Activated CD8-positive, alpha-beta memory T cell treated with anti-CD3 and anti-CD28 coated beads for 1 hour (primary cell): ENCODE measurements around the gene CCHCR1.
"Not testable (repeated sequence)": the region's sequence is repeated elsewhere in the genome, so short reads cannot be mapped to it uniquely, and the experiment has no call there.

Source experiments
- DNase-seq, 2 donors: peaks; one replicate each; pipeline ENCODE4 v3.0.0-alpha.2; 2020; ENCODE audit warnings: low read depth in 1 of 2; ENCODE audit errors: extremely low read depth in 1 of 2

CCHCR1 gene

DNA sequence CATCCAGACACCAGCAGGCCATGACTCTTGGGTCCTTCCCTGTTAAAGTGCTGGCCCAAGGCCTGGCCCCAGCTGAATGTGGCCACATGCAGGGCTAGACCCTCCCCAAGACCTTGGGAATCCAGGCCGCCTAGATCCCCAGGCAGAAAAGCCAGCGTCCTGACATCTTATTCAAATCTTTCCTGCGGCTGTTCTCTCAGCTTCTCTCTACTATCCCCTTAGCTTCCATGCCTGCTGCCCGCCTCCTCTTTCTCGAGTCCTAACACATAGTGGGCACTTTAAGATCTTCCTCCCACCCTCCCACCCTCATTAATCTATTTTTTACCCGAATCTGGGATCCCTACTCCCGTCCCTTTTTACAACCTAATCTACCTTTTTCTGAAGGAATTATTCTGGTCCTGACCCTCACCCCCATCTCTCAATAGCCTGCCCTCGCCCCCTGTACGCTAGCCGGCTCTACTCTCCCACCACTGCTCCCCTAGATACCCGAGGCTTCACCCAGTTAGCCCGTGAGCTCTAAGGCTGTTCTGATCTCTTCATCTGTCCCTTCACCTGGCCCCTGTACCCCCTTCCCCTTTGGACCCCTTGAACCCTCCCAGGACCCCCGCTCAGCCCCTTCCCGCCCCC, at the start of gene CCHCR1:
Gene CCHCR1 (minus strand): TSS at position 290 of the 627 bp plus-strand sequence. CDS start 202 bp downstream, at position 88.
- DNase-seq, result no peak

DNA sequence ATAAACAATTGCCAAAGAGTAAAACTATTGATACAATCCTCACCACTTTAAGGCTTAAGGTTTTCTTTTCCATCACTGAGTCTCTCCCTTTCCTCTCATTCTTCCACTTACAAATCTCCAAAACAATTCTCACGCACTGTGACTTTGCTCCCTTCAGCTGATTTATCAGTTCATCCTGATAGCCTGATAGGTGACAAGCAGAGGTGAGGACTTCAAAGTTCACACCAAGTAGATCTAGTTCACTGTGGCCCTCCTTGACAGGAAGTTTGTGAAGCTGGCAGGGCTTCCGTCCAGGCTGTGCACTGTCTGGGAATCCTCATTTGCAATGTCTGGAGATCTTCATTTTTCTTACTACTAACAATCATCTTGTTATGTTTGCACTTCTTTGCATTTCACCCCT, 48.0 kb upstream of the CCHCR1 start:
- no peak for DNase-seq

DNA sequence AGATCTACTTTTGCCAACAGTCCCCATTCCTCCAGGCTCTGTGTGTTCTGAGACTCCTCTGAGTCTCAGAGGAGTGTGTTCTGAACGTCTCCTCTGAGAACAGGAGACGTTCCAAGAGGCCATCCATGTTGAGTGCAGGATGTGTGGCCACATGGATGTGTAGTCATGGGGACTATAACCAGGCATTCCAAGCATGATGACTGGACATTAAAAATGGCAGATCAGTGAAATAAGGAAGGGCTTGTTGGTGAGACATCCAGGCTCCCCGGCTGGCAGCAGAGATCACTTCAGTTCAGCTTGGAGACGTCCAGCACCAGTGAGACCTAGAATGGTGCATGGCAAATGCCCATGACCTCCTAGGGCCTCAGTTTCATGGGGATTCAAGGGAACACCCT, 47.1 kb upstream of the CCHCR1 start:
- no peak for DNase-seq

DNA sequence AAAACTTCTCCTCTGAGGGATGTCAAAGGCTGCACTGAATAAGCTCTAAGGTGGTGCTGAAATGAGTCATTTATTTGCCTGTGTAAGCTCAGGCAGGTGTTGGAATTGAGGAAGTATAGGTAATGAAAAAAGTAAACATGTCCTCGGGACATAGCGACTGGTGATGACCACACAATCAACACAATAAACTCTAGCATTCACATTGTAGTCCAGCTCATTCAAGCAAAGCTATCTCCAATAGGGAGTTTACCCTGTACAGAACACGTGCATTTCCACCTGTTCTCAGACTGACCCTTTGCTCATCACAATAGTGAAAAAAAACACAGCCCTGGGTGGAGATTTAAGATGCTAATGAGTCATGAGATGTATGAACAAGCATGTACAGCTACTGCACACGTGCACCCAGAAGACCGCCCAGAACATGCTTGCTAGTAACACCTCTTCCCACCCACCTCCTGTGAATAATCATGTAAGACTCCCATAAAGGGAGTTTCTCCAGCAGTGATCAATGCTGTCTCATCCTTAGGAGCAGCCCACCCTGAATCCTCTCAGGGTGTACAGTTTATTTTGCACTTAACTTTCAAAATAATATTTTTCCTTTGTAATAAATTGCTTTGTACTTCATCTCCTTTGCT, 45.9 kb upstream of the CCHCR1 start:
- no peak for DNase-seq

GRCh38 chr6:31202259-31203166, 44.9 kb upstream of the CCHCR1 start:
- DNase-seq, result no peak

DNA sequence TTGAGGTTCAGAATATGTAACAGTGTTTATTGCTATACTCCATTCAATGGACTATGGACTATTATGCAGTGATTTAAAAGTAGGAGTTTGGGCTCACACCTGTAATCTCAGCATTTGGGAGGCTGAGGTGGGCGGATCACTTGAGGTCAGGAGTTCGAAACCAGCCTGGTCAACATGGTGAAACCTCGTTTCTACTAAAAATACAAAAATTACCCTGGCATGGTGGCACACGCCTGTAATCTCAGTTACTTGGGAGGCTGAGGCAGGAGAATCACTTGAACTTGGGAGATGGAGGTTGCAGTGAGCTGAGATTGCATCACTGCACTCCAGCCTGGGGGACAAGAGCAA, 41.5 kb upstream of the CCHCR1 start:
- not testable (repeated sequence) for DNase-seq

DNA sequence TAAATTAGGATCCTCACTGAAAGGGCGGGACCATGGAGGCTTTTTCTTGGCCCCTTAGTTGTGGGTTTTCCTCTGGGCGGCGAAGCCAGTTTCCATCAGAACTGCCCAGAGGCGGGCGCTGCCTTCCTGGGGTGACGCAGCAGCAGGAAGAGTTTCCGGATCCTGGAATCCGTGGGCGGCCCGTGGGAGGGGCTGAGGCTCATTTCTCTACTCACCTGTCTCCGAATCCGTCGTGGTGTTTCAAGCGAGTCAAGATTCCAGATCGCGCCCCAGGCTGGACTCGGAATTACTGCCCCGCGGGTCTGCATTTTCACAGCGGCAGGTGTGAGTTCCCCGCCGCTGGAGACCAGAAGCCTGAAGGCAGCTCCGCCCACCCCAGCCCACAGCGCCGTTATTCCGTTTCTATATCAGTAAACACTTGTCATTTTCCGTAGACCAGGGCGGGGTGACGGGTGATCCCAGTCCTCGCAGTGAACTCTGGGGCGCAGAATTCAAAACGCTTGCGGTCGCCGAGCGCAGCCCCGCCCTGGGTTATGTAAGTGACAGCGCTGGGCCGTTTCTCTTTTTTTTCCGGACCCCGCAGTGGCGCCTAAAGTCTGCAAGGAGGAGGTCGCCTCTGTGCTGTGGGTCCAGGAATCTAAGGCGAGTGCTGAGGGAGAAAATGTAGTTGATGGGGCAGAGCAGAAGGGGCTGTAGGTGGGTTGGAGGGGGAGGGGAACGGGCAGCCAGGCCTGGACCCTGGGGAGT, 40.1 kb upstream of the CCHCR1 start:
- peak; percentile 88 to 94 for DNase-seq

GRCh38 chr6:31196251-31197022, 38.8 kb upstream of the CCHCR1 start:
- DNase-seq, result not testable (repeated sequence)

- DNase-seq, result not testable (repeated sequence)
These were observed 37.8 kb upstream of the CCHCR1 start for GRCh38 chr6:31195308-31195979.

GRCh38 chr6:31194061-31194834, 36.6 kb upstream of the CCHCR1 start:
- no peak for DNase-seq

DNA sequence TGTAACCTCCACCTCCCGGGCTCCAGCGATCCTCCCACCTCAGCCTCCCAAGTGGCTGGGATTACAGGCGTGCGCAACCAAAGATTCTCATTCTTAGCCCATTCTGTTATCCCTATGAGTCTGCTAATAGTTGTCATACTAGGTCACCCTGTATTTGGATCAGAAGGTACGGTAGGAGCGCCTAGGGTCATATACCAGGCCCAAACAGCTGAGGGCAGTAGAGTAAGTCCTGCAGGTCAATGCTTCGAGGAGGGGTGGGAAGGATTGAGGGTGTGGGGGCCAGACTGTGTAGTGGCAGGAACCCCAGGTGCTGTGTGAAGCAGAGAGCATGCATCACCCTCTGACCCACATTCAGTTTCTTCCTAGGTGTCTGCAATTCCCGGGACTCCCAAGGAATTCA, 35.6 kb upstream of the CCHCR1 start:
- DNase-seq, result no peak

DNA sequence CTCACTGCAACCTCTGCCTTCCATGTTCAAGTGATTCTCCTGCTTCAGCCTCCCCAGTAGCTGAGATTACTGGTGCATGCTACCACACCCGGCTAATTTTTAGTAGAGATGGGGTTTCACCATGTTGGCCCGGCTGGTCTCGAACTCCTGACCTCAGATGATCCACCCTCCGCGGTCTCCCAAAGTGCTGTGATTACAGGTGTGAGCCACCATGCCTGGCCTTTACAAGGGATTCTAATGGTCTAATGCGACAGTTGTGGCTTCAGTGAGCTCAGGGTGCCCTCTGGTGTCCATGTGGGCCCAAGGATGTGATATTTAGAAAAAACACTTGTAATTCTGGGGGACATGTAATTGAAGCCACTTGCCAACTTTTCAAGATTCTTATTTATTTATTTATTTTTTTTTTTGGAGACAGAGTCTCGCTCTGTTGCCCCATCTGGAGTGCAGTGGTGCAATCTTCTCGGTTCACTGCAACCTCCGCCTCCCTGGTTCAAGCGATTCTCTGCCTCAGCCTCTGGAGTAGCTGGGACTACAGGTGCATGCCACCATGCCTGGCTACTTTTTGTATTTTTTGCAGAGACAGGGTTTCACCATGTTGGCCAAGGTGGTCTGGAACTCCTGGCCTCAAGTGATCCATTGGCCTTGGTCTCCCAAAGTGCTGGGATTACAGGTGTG, 35.0 kb upstream of the CCHCR1 start:
- not testable (repeated sequence) for DNase-seq

DNA sequence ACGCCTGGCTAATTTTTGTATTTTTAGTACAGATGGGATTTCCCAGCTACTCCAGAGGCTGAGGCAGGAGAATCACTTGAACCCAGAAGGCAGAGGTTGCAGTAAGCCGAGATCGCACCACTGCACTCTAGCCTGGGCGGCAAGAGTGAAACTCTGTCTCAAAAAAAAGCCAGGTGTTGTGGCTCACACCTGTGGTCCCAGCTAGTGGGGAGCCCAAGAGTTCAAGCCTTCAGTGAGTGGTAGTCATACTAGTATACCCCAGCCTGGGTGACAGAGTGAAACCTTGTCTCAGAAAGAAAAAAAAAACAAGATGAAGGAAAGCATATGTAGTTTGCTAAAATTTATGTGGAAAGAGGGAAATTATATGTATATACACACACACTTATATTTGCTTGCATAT, 32.9 kb upstream of the CCHCR1 start:
- no peak for DNase-seq

DNA sequence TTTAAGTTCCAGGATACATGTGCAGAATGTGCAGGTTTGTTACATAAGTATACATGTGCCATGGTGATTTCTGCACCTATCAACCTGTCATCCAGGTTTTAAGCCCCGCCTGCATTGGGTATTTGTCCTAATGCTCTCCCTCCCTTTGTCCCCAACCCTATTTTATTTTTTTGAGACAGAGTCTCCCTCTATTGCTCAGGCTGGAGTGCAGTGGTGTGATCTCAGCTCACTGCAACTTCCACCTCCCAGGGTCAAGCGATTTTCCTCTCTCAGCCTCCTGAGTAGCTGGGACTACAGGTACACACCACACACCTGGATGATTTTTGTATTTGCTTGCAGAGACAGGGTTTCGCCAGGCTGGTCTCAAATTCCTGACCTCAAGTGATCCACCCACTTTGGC, 31.6 kb upstream of the CCHCR1 start:
- DNase-seq, result not testable (repeated sequence)

DNA sequence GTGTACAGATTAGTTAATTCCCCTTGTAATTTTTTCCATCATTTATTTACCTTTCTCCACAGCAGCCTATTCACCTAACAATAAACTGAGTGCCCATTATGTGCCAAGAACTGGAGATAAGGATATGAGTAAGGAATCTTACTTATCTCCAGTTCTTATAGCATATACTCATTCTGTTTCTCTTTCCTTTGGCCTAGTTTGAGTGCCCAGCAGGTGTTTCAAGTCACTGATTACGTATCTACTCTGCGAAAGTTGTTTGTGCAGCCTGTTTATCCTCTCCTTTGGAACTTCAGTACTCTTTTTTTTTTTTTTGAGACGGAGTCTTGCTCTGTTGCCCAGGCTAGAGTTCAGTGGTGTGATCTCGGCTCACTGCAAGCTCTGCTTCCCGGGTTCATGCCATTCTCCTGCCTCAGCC, 30.2 kb upstream of the CCHCR1 start:
- no peak for DNase-seq

DNA sequence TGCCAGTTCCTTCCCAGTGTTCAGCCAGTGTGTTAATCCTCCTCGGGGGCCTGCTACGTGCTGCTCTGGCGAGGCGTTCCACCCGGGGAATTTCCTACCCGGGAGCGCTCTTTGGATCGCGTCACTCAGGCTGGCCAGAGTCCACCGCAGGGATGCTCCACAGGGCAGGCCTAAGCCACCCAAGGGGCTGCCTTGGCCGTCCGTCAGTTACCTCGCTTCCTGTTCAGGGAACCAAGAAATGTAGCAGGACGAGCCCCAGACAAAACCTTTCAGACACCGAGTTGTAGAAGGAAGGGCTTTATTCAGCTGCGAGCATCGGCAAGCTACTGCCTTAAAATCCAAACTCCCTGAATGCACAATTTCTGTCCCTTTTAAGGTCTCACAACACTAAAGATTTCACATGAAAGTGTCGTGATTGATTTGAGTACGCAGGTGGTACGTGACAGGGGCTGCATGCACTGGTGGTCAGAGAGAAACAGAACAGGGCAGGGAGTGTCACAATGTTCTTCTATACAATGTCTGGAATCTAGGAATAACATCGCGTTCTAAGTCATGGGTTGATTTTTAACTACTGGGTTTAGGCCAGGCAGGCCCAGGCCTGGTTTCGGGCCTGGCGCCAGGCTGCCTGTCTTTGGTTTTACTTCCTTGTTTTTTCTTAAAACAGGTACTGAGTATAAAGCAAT, 28.6 kb upstream of the CCHCR1 start:
- DNase-seq, result no peak

DNA sequence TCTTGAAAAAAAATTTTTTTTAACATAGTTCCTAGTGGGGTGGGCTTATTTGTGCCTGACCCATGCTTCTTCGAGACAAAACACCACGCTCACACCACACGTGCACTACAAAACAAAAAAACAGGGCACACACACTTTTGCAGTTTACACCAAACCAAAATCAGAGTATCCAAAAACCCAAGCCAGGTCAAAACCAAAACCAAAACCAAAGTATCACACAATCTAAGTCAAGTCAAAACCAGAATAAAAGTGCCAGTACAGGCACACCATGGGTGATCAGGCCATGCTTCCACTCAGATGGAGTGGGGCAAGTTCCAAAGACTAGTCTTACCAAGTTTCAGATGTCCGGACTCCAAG, 28.1 kb upstream of the CCHCR1 start:
- DNase-seq, result not testable (repeated sequence)

GRCh38 chr6:31183859-31184258, 26.3 kb upstream of the CCHCR1 start:
- not testable (repeated sequence) for DNase-seq
